Measurements from ENCODE around the gene LDLRAD4.
"Not testable (repeated sequence)": the region's sequence is repeated elsewhere in the genome, so short reads cannot be mapped to it uniquely, and the experiment has no call there.

Gene LDLRAD4

GRCh38 chr18:13253786-13254688, 35.5 kb downstream of the LDLRAD4 start:
- DNase-seq = no peak

- no peak for DNase-seq
These were observed 36.7 kb downstream of the LDLRAD4 start for GRCh38 chr18:13254971-13255927.

- no peak for DNase-seq
These were observed 38.1 kb downstream of the LDLRAD4 start for GRCh38 chr18:13256444-13257305.

- no peak for DNase-seq
These were observed 38.9 kb downstream of the LDLRAD4 start for GRCh38 chr18:13257361-13257980.

- DNase-seq = no peak
These were observed 40.4 kb downstream of the LDLRAD4 start for GRCh38 chr18:13258921-13259320.

GRCh38 chr18:13259701-13260100, 41.1 kb downstream of the LDLRAD4 start:
- no peak for DNase-seq

GRCh38 chr18:13260197-13260934, 41.8 kb downstream of the LDLRAD4 start:
- DNase-seq = no peak

- DNase-seq = no peak
These were observed 42.5 kb downstream of the LDLRAD4 start for GRCh38 chr18:13260935-13261640.

GRCh38 chr18:13261661-13262357, 43.2 kb downstream of the LDLRAD4 start:
- DNase-seq = no peak

- not testable (repeated sequence) for DNase-seq
These were observed 43.8 kb downstream of the LDLRAD4 start for GRCh38 chr18:13262358-13262680.

- no peak for DNase-seq
These were observed 44.5 kb downstream of the LDLRAD4 start for GRCh38 chr18:13262839-13263691.

GRCh38 chr18:13264091-13265007, 45.8 kb downstream of the LDLRAD4 start:
- no peak for DNase-seq

GRCh38 chr18:13265008-13265910, 46.7 kb downstream of the LDLRAD4 start:
- DNase-seq = peak; percentile 66

GRCh38 chr18:13265911-13266217, 47.3 kb downstream of the LDLRAD4 start:
- DNase-seq = no peak

- DNase-seq = peak; percentile 28
These were observed 47.9 kb downstream of the LDLRAD4 start for GRCh38 chr18:13266218-13267100.

- no peak for DNase-seq
These were observed 48.9 kb downstream of the LDLRAD4 start for GRCh38 chr18:13267431-13267873.
